Measurements from ENCODE around the gene MTHFD1L. TPM values are rescaled to one million over a fixed set of nuclear protein-coding genes. Genes with fewer than 3 reads are reported as not detected.

The MTHFD1L gene
- total and polyA plus RNA-seq, 9 of the 15 experiments (the other 6 are each of a cell fraction or from before 2014, with no cell fraction given) = 20.9 to 128 (median 61.0) TPM

DNA sequence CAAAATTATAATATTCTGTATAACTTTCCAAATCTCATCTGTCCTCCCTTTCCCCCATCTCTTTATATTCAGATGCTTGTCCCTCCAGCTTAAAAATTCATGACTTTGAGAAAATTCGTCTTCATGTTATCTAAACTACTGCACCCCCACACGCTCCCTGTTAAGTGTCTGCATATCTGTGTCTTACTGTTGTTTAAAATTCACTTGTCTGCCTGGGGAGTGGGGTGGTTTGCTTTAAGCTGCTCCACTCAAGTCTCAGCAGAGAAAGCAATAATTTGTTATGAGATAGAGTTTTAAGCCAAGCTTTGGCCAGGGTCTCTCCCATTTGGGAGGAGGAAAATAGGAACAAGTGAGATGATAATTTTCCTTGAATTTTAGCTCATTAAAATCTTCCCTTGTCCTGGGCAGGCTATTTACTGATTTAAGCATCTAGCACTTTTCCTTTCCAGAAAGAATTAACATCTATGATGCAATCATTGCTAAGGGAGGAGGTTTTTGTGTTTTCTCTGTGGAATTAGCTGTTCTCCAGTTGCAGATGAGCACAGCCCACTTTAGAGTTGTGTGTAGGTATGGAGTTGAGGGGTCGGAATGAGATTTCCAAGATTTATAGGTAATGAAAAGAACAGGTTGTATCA lies 36.8 kb downstream of the MTHFD1L start:
- Histone ChIP-seq H3K27ac (ENCODE audit: extremely low read depth, low read depth, low read length) (no peak overlapping the region), H2AFZ (ENCODE audit: low read depth, low read length) (no peak overlapping the region), H3K36me3 (ENCODE audit: control insufficient read depth, insufficient read depth, low read length) (peaks cover 53% of the 10 kb centered on the region), H3K9me3 (replicated peaks; ENCODE audit: control insufficient read depth, insufficient read depth, low read depth, low read length) (no peaks in the 10 kb centered on the region), H3K4me3 (no peak overlapping the region), H3K27me3 (ENCODE audit: control insufficient read depth in 2 of 2, insufficient read depth in 2 of 2, low read length in 2 of 2) (no peaks in the 10 kb centered on the region), H3K79me2 (ENCODE audit: control insufficient read depth, insufficient read depth, low read length) (no peaks in the 10 kb centered on the region), H4K20me1 (replicated peaks; ENCODE audit: control insufficient read depth, insufficient read depth, low read length) (no peaks in the 10 kb centered on the region), H3K4me2 (ENCODE audit: insufficient read depth, low read length) (no peak overlapping the region), H3K9ac (ENCODE audit: insufficient read depth in 1 of 2, low read depth in 2 of 2, low read length in 2 of 2) (no peak overlapping the region), H3K9me1 (ENCODE audit: control insufficient read depth, insufficient read depth, low read length) (no peaks in the 10 kb centered on the region), H3K4me1 (replicated peaks in 1 of 2; ENCODE audit: control insufficient read depth in 2 of 2, insufficient read depth in 2 of 2, low read length in 2 of 2) (peaks cover 3 to 8% of the 10 kb centered on the region in 2 experiments; a peak in 3 of 5 replicates)
- FAIRE-seq (no peak), DNase-seq (ENCODE audit: extremely low read depth in 1 of 4, low spot score in 3 of 4) (peak in 2 of 4 experiments; percentile 24 to 25), ATAC-seq (peak; percentile 58)
- intact Hi-C loops (cut with micrococcal nuclease) (no loop called here), in situ Hi-C loops (cut with MboI) (no loop called here)
- POLR2A ChIA-PET = interaction anchor here (1.0 to 2.3 kb wide), 2 partner anchors 11 to 14 kb away, joined by 3 to 6 read pairs; no protein-coding TSS in a partner anchor
- BruUV-seq (replicated peaks) = no TSS peak
- 49% methylated on average over 3 of the region's 3 CpGs for WGBS (ENCODE audit: insufficient coverage, low coverage, missing lambda C conversion rate)
- CTCF ChIA-PET (ENCODE audit: low intra/inter-chr PET ratio) = no interaction called here
- no peak for TF ChIP-seq MECOM (CRISPR knock-in tag; IDR thresholded peaks at IDR 0.05)
- no peak for TF ChIP-seq NCOA1 (IDR thresholded peaks at IDR 0.05; ENCODE audit: low read depth)
- no peak for TF ChIP-seq E2F3 (CRISPR knock-in tag; IDR thresholded peaks at IDR 0.05)
- TF ChIP-seq ZNF121 (CRISPR knock-in tag; conservative IDR thresholded peaks at IDR 0.05) = no peak
- TF ChIP-seq, protein P1, sequence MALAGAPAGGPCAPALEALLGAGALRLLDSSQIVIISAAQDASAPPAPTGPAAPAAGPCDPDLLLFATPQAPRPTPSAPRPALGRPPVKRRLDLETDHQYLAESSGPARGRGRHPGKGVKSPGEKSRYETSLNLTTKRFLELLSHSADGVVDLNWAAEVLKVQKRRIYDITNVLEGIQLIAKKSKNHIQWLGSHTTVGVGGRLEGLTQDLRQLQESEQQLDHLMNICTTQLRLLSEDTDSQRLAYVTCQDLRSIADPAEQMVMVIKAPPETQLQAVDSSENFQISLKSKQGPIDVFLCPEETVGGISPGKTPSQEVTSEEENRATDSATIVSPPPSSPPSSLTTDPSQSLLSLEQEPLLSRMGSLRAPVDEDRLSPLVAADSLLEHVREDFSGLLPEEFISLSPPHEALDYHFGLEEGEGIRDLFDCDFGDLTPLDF (CRISPR knock-in tag; IDR thresholded peaks at IDR 0.05) = no peak
- TF ChIP-seq RUNX1 (IDR thresholded peaks at IDR 0.05; ENCODE audit: low read depth) = no peak
- no peak for TF ChIP-seq HEY1 (CRISPR knock-in tag; IDR thresholded peaks at IDR 0.05; ENCODE audit: borderline replicate concordance)
- TF ChIP-seq RAD21 (CRISPR knock-in tag; conservative IDR thresholded peaks at IDR 0.05 in 1 of 2, IDR thresholded peaks at IDR 0.05 in 1 of 2) = no peak
- no peak for TF ChIP-seq YY1 (IDR thresholded peaks at IDR 0.05; ENCODE audit: borderline replicate concordance in 1 of 3, control insufficient read depth in 1 of 3, extremely low read depth in 1 of 3, insufficient read depth in 3 of 3, insufficient read length in 1 of 3, insufficient replicate concordance in 2 of 3, low read depth in 1 of 3, low read length in 2 of 3)
- TF ChIP-seq ZHX1 (conservative IDR thresholded peaks at IDR 0.05; ENCODE audit: low read length) = no peak
- no peak for TF ChIP-seq ZNF41 (CRISPR knock-in tag; conservative IDR thresholded peaks at IDR 0.05)
- TF ChIP-seq, protein P2, sequence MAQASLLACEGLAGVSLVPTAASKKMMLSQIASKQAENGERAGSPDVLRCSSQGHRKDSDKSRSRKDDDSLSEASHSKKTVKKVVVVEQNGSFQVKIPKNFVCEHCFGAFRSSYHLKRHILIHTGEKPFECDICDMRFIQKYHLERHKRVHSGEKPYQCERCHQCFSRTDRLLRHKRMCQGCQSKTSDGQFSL (CRISPR knock-in tag; IDR thresholded peaks at IDR 0.05) = 0 out of 2 replicates have a peak, but pooled peaks have one; percentile 27
- TF ChIP-seq, protein P2 (tag; IDR thresholded peaks at IDR 0.05) = no peak
- TF ChIP-seq ZNF174 (CRISPR knock-in tag; IDR thresholded peaks at IDR 0.05) = no peak

Data from K562 (cell line).